ENCODE results near the gene ZFYVE19. TPM values are rescaled to one million over a fixed set of nuclear protein-coding genes. Genes with fewer than 3 reads are reported as not detected.
"Not testable (repeated sequence)": the region's sequence is repeated elsewhere in the genome, so short reads cannot be mapped to it uniquely, and the experiment has no call there.

Gene ZFYVE19
- total RNA-seq, 4 donors from 2014 or later = 5.6 to 37.5 (median 15.2) TPM

DNA sequence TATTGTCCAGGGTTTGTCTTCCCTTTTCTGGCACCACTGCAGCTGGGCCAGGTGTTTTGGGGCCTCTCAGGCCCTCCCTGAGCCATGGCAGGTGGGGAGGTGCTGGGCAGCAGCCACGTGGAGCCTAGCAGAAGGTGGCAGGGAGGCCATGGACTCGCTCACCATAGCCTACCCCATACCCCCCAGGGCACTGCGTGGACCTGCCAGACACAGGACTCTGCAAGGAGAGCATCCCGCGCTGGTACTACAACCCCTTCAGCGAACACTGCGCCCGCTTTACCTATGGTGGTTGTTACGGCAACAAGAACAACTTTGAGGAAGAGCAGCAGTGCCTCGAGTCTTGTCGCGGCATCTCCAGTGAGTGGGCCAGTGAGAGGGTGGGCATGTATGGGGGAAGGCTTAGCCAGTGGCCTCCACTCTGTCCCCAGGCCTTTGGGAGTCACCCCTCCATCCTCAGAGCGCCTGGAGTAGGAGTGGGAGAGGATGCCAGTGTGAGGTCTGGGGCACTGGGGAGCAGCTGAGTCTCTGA lies 48.9 kb downstream of the ZFYVE19 start:
- TF ChIP-seq POLR2A (IDR thresholded peaks at IDR 0.05) = no peak
- TF ChIP-seq, protein P1, sequence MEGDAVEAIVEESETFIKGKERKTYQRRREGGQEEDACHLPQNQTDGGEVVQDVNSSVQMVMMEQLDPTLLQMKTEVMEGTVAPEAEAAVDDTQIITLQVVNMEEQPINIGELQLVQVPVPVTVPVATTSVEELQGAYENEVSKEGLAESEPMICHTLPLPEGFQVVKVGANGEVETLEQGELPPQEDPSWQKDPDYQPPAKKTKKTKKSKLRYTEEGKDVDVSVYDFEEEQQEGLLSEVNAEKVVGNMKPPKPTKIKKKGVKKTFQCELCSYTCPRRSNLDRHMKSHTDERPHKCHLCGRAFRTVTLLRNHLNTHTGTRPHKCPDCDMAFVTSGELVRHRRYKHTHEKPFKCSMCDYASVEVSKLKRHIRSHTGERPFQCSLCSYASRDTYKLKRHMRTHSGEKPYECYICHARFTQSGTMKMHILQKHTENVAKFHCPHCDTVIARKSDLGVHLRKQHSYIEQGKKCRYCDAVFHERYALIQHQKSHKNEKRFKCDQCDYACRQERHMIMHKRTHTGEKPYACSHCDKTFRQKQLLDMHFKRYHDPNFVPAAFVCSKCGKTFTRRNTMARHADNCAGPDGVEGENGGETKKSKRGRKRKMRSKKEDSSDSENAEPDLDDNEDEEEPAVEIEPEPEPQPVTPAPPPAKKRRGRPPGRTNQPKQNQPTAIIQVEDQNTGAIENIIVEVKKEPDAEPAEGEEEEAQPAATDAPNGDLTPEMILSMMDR (IDR thresholded peaks at IDR 0.05) = no peak
- no peaks in the 10 kb centered on the region for H3K36me3 ChIP-seq
- no peak for DNase-seq
- intact Hi-C loops (cut with DNase I; ENCODE audit: low total_unique reads) = no loop called here
- no peak overlapping the region for H3K27ac ChIP-seq
- no peaks in the 10 kb centered on the region for H3K27me3 ChIP-seq
- H3K9me3 ChIP-seq = no peaks in the 10 kb centered on the region
- no peak overlapping the region for H3K4me3 ChIP-seq
- H3K4me1 ChIP-seq = no peaks in the 10 kb centered on the region

DNA sequence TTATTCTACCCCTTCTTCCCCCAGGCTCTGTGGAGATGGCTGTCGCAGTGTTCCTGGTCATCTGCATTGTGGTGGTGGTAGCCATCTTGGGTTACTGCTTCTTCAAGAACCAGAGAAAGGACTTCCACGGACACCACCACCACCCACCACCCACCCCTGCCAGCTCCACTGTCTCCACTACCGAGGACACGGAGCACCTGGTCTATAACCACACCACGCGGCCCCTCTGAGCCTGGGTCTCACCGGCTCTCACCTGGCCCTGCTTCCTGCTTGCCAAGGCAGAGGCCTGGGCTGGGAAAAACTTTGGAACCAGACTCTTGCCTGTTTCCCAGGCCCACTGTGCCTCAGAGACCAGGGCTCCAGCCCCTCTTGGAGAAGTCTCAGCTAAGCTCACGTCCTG lies 49.9 kb downstream of the ZFYVE19 start:
- DNase-seq = no peak
- intact Hi-C loops (cut with DNase I; ENCODE audit: low total_unique reads) = no loop called here

DNA sequence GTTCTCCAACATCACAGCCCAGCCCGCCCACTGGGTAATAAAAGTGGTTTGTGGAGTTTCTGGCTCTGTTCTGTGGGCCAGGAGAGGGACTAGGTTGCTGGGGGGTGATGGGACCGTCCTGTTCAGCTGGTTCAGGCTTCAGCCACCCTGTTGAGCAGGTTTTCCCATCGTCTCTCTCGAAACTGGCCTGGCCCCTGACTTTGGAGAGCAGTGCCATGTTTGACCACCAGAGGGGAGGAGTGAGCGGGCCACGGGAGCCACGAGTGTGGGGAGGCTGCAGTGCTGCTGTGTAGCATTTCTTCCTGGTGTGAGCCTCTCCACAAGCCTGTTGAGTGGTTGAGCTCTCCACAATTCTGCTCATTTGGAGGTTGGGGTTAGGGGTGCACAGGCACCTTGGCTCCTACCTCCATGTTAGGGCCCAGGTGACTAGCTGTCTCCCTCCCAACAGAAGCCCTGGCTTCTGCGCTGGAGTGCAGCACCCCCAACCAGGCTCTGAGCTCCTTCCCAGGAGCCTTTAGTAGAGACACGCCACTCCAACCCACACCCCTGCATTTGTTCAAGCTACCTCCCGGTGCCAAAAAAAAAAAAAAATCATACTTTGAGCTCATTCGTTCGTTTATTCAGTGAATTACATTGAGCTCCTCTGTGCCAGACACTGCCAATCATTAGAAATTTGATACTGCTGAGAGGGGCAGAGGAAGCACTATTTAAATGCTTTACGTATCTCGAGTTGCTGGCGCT lies 50.9 kb downstream of the ZFYVE19 start:
- H3K27me3 ChIP-seq = no peaks in the 10 kb centered on the region
- H3K4me3 ChIP-seq = no peak overlapping the region
- intact Hi-C loops (cut with DNase I; ENCODE audit: low total_unique reads) = no loop called here
- TF ChIP-seq, protein P1 (IDR thresholded peaks at IDR 0.05) = peak; percentile 84 to 94 (median 90)
- no peak for TF ChIP-seq POLR2A (IDR thresholded peaks at IDR 0.05)
- no peaks in the 10 kb centered on the region for H3K36me3 ChIP-seq
- DNase-seq = peak; percentile 57 to 76
- no peak overlapping the region for H3K27ac ChIP-seq
- H3K4me1 ChIP-seq = no peaks in the 10 kb centered on the region
- no peaks in the 10 kb centered on the region for H3K9me3 ChIP-seq

More for the DNA sequence above, 49.9 kb downstream of the ZFYVE19 start:
- no peaks in the 10 kb centered on the region for H3K36me3 ChIP-seq
- no peaks in the 10 kb centered on the region for H3K9me3 ChIP-seq
- TF ChIP-seq, protein P1 (IDR thresholded peaks at IDR 0.05) = no peak
- TF ChIP-seq POLR2A (IDR thresholded peaks at IDR 0.05) = no peak
- no peak overlapping the region for H3K27ac ChIP-seq
- no peak overlapping the region for H3K4me3 ChIP-seq
- no peaks in the 10 kb centered on the region for H3K4me1 ChIP-seq
- no peaks in the 10 kb centered on the region for H3K27me3 ChIP-seq

DNA sequence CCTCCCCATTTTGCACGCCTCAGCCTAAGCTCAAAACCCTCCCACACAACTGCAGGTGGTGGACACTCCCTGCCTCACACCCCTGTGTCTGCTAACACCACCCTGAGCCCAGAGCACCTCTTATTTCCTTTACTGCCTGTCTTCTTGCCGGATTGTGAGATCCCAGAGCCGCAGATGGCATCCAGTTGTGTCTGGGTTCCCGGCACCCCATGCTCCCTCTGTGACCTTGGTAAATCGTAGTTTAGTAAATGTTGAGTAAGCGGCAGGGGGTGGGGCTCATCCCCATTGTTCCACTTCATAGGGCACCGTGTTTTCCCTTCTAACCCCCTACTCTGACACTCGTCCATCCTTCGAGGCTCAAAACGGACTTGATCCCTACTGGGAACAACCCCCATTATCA lies 51.8 kb downstream of the ZFYVE19 start:
- no peak overlapping the region for H3K27ac ChIP-seq
- intact Hi-C loops (cut with DNase I; ENCODE audit: low total_unique reads) = no loop called here
- no peak for TF ChIP-seq POLR2A (IDR thresholded peaks at IDR 0.05)
- TF ChIP-seq, protein P1 (IDR thresholded peaks at IDR 0.05) = no peak
- no peaks in the 10 kb centered on the region for H3K4me1 ChIP-seq
- no peak overlapping the region for H3K4me3 ChIP-seq
- DNase-seq = no peak
- no peaks in the 10 kb centered on the region for H3K9me3 ChIP-seq
- no peaks in the 10 kb centered on the region for H3K27me3 ChIP-seq
- no peaks in the 10 kb centered on the region for H3K36me3 ChIP-seq

DNA sequence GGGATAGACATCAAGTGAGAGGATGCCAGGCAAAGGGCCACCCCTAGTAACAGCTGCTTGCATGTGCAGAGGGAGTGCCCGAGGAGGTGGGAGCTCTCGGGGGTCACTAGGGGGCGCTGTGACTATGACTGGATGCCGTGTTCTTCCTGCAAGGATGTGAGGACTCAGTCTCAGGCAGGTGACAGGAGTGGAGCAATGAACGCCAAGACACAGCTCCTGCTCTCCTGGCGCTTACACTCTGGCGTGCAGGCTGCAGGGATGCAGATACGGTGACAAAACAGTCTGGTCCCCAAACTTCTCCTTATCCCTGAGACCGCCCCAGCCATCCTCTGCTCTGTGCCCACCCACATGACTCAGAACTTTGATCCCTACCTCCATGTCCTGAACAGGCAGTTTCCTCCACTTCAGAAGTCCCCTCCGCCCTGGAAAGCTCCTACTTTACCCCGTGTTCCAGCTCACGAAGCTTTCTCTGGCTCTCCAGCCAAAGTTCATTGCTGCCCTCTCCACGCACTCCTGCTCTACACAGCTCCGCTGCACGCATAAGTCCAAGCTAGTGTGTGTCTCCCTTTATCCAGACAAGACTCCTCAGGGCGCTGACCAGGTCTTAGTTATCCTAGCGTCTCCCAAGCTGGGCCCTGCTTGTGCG lies 52.4 kb downstream of the ZFYVE19 start:
- Histone ChIP-seq H3K4me3 (no peak overlapping the region), H3K4me1 (no peaks in the 10 kb centered on the region), H3K36me3 (no peaks in the 10 kb centered on the region), H3K27me3 (no peaks in the 10 kb centered on the region), H3K27ac (no peak overlapping the region), H3K9me3 (no peaks in the 10 kb centered on the region)
- intact Hi-C loops (cut with DNase I; ENCODE audit: low total_unique reads) = no loop called here
- no peak for TF ChIP-seq POLR2A (IDR thresholded peaks at IDR 0.05)
- TF ChIP-seq, protein P1 (IDR thresholded peaks at IDR 0.05) = peak; percentile 36 to 56 (median 42)
- DNase-seq = peak; percentile 55 to 57

DNA sequence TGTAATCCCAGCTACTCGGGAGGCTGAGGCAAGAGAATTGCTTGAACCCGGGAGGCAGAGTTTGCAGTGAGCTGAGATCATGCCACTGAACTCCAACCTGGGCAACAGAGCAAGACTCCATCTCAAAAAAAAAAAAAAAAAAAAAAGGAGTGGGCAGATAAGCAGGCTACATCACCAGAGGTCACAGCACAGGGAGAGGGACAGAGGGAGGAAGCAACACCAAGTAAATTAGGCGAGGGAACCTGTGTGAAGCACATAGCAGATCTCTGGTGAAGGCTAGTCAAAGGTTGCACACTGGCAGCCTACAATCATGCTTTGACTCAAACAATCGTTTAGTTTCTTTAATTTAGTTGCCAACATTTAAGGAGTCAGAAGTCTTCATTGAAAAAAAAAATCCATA lies 54.3 kb downstream of the ZFYVE19 start:
- intact Hi-C loops (cut with DNase I; ENCODE audit: low total_unique reads); H3K4me3 ChIP-seq; DNase-seq; H3K4me1 ChIP-seq; H3K27ac ChIP-seq; H3K27me3 ChIP-seq; H3K36me3 ChIP-seq; H3K9me3 ChIP-seq: not testable (repeated sequence)
